Prostate gland (tissue), 2 donors: ENCODE data around the gene GALNT7. TPM values are rescaled to one million over a fixed set of nuclear protein-coding genes. Genes with fewer than 3 reads are reported as not detected.

Source experiments
- DNase-seq: peaks from one replicate; pipeline ENCODE4 v3.0.0-alpha.2; 2019; ENCODE audit warnings: low spot score
- H3K27ac ChIP-seq, 2 donors: fragments of 200-600 bp; sonication (generic); 2 replicates each; pipeline ENCODE4 v1.5.1; 2017 to 2019
- H3K27me3 ChIP-seq: fragments of 200-600 bp; sonication (generic); replicated peaks from 2 replicates; pipeline ENCODE4 v1.5.1; 2019; ENCODE audit not compliant: insufficient read depth
- H3K36me3 ChIP-seq, 2 donors: fragments of 200-600 bp; sonication (generic); 1 replicate in 1 of 2; 2 replicates in 1 of 2; pipeline versions ENCODE4 v1.5.1 to v1.8.1; 2017 to 2019
- H3K4me1 ChIP-seq: fragments of 200-600 bp; sonication (generic); replicated peaks from 2 replicates; pipeline ENCODE4 v1.5.1; 2019
- H3K4me3 ChIP-seq, 2 donors: fragments of 200-600 bp; sonication (generic); 2 replicates each; pipeline ENCODE4 v1.5.1; 2017 to 2019
- H3K9me3 ChIP-seq: fragments of 200-600 bp; sonication (generic); 2 replicates; pipeline ENCODE4 v1.5.1; 2017
- CTCF ChIP-seq, 4 experiments: fragments of 200-600 bp in 2 of 4; fragments of 450-650 bp in 2 of 4; sonication (generic) in 2 of 4; IDR thresholded peaks; 1 replicate in 3 of 4; 2 replicates in 1 of 4; pipeline ENCODE4 v1.5.1; 2016 to 2019; ENCODE audit warnings: antibody characterized with exemption in 4 of 4, mild to moderate bottlenecking in 2 of 4, moderate library complexity in 2 of 4
- POLR2A ChIP-seq: fragments of 450-650 bp; IDR thresholded peaks from one replicate; pipeline ENCODE4 v1.6.1; 2016; ENCODE audit warnings: antibody characterized with exemption, mild to moderate bottlenecking
- POLR2AphosphoS5 ChIP-seq: sonication (generic); formaldehyde crosslinking; IDR thresholded peaks from one replicate; pipeline ENCODE4 v1.6.1; 2017; ENCODE audit warnings: antibody characterized with exemption
- WGBS: methylation state at CpG from one replicate; pipeline ENCODE4 v1.1.5; 2018; 5-methylcytosine and 5-hydroxymethylcytosine counted together
- intact Hi-C: fragments of 100-400 bp; cut with DNase I; formaldehyde crosslinking; loops from one replicate; pipeline ENCODE4 v1.14.2; 2022
- total RNA-seq, 2 donors: library from RNA; depleted of rRNA; stranded (reverse); fragments of >200 nt; gene quantifications; one replicate each; pipeline ENCODE4 v1.1.0, GENCODE V29; 2016

The GALNT7 gene
- total RNA-seq, 2 donors from 2014 or later = 45.5 to 109 TPM

GRCh38 chr4:173258866-173259265 lies 90.3 kb downstream of the GALNT7 start:
- intact Hi-C loops = loop anchor here (5.0 to 10.0 kb wide), 2 partner anchors 84 to 232 kb away; no protein-coding TSS in a partner anchor
- 86% methylated on average over 2 of the region's 2 CpGs for WGBS
- DNase-seq = no peak
- Histone ChIP-seq H3K36me3 (no peaks in the 10 kb centered on the region), H3K9me3 (no peaks in the 10 kb centered on the region), H3K27me3 (no peaks in the 10 kb centered on the region), H3K4me1 (no peaks in the 10 kb centered on the region), H3K27ac (no peak overlapping the region), H3K4me3 (no peak overlapping the region)
- TF ChIP-seq POLR2AphosphoS5 (no peak), CTCF (IDR thresholded peaks at IDR 0.05) (no peak), POLR2A (no peak)

- intact Hi-C loops = loop anchor here (5.0 to 10.0 kb wide), 2 partner anchors 85 to 232 kb away; no protein-coding TSS in a partner anchor
- H3K9me3 ChIP-seq = no peaks in the 10 kb centered on the region
- TF ChIP-seq CTCF (IDR thresholded peaks at IDR 0.05) (no peak), POLR2AphosphoS5 (no peak), POLR2A (no peak)
- H3K4me3 ChIP-seq = no peak overlapping the region
- H3K27ac ChIP-seq = no peak overlapping the region
- DNase-seq = no peak
- WGBS = 86% methylated on average over 6 of the region's 6 CpGs
- no peaks in the 10 kb centered on the region for H3K36me3 ChIP-seq
- no peaks in the 10 kb centered on the region for H3K4me1 ChIP-seq
- H3K27me3 ChIP-seq = no peaks in the 10 kb centered on the region
Measured at GRCh38 chr4:173259310-173259709, 90.7 kb downstream of the GALNT7 start.

GRCh38 chr4:173261052-173261451 lies 92.4 kb downstream of the GALNT7 start:
- 86% methylated on average over 2 of the region's 2 CpGs for WGBS
- no peaks in the 10 kb centered on the region for H3K27me3 ChIP-seq
- no peak overlapping the region for H3K27ac ChIP-seq
- no peaks in the 10 kb centered on the region for H3K9me3 ChIP-seq
- H3K36me3 ChIP-seq = no peaks in the 10 kb centered on the region
- TF ChIP-seq POLR2A = no peak
- TF ChIP-seq POLR2AphosphoS5 = no peak
- TF ChIP-seq CTCF (IDR thresholded peaks at IDR 0.05) = no peak
- H3K4me3 ChIP-seq = no peak overlapping the region
- DNase-seq = no peak
- no peaks in the 10 kb centered on the region for H3K4me1 ChIP-seq
- intact Hi-C loops = no loop called here

- 86% methylated on average over 2 of the region's 2 CpGs for WGBS
- DNase-seq = no peak
- H3K9me3 ChIP-seq = no peaks in the 10 kb centered on the region
- intact Hi-C loops = no loop called here
- no peak overlapping the region for H3K4me3 ChIP-seq
- H3K4me1 ChIP-seq = no peaks in the 10 kb centered on the region
- no peak for TF ChIP-seq CTCF (IDR thresholded peaks at IDR 0.05)
- TF ChIP-seq POLR2A = no peak
- TF ChIP-seq POLR2AphosphoS5 = no peak
- no peaks in the 10 kb centered on the region for H3K36me3 ChIP-seq
- no peaks in the 10 kb centered on the region for H3K27me3 ChIP-seq
- no peak overlapping the region for H3K27ac ChIP-seq
Measured at GRCh38 chr4:173262375-173262774, 93.8 kb downstream of the GALNT7 start.

- Histone ChIP-seq H3K4me1 (no peaks in the 10 kb centered on the region), H3K4me3 (no peak overlapping the region), H3K27me3 (no peaks in the 10 kb centered on the region), H3K36me3 (no peaks in the 10 kb centered on the region), H3K27ac (no peak overlapping the region), H3K9me3 (no peaks in the 10 kb centered on the region)
- intact Hi-C loops = no loop called here
- TF ChIP-seq POLR2AphosphoS5 (no peak), CTCF (IDR thresholded peaks at IDR 0.05) (no peak), POLR2A (no peak)
- 42% methylated on average over 4 of the region's 4 CpGs for WGBS
- DNase-seq = no peak
Measured at GRCh38 chr4:173264245-173264644, 95.6 kb downstream of the GALNT7 start.
